Kidney (tissue), 14 donors: Measurements from ENCODE around the gene MTOR. TPM values are rescaled to one million over a fixed set of nuclear protein-coding genes. Genes with fewer than 3 reads are reported as not detected.

Experiments used
- DNase-seq, 5 donors: peaks; one replicate each; pipeline ENCODE4 v3.0.0-alpha.2; 2013 to 2020
- FAIRE-seq: peaks from 2 replicates; lab custom pipeline; 2012; peaks lifted over from hg19 to GRCh38; lab: Jason Lieb, UNC
- H3K27ac ChIP-seq, 2 donors: one replicate each; pipeline ENCODE4 v1.7.0; 2013; ENCODE audit warnings: low read depth in 2 of 2, low read length in 2 of 2, inconsistent platforms in 1 of 2
- H3K27me3 ChIP-seq: one replicate; pipeline ENCODE4 v1.7.1; 2013; ENCODE audit warnings: low read length, inconsistent platforms; ENCODE audit not compliant: control insufficient read depth, insufficient read depth
- H3K36me3 ChIP-seq, 3 donors: one replicate each; pipeline versions ENCODE4 v1.7.0 to v1.7.1; 2013; ENCODE audit warnings: low read length in 3 of 3, control low read depth in 1 of 3, inconsistent platforms in 1 of 3; ENCODE audit not compliant: insufficient read depth in 3 of 3, control insufficient read depth in 2 of 3
- H3K4me1 ChIP-seq, 3 donors: one replicate each; pipeline versions ENCODE4 v1.7.0 to v1.7.1; 2013; ENCODE audit warnings: low read length in 3 of 3, inconsistent platforms in 1 of 3, low read depth in 1 of 3; ENCODE audit not compliant: control insufficient read depth in 2 of 3, insufficient read depth in 2 of 3
- H3K4me3 ChIP-seq, 3 donors: one replicate each; pipeline versions ENCODE4 v1.7.0 to v1.8.1; 2013; ENCODE audit warnings: low read length in 3 of 3, control low read depth in 1 of 3, inconsistent platforms in 1 of 3
- H3K9ac ChIP-seq, 3 donors: one replicate each; pipeline versions ENCODE4 v1.7.0 to v1.7.1; 2013; ENCODE audit warnings: low read length in 3 of 3, control low read depth in 1 of 3, inconsistent platforms in 1 of 3
- H3K9me3 ChIP-seq, 3 donors: one replicate each; pipeline versions ENCODE4 v1.7.0 to v1.7.1; 2013; ENCODE audit warnings: low read length in 3 of 3, control low read depth in 1 of 3, inconsistent platforms in 1 of 3; ENCODE audit not compliant: control insufficient read depth in 2 of 3, insufficient read depth in 1 of 3
- CTCF ChIP-seq: IDR thresholded peaks from 3 replicates; pipeline ENCODE4 v1.5.1; 2012; ENCODE audit warnings: mild to moderate bottlenecking, moderate library complexity, borderline replicate concordance; ENCODE audit not compliant: insufficient read depth; ENCODE audit errors: extremely low read depth
- intact Hi-C: fragments of 100-400 bp; cut with DNase I; formaldehyde crosslinking; loops from one replicate; pipeline ENCODE4 v1.11.1; 2022
- polyA plus RNA-seq: library from polyadenylated mRNA; stranded (reverse); fragments of 350-450 nt; fragmentation: Illumina TruSeq; extraction: RNeasy Lipid Tissue Mini Kit (QIAGEN cat#74804); gene quantifications from one replicate; pipeline ENCODE4 v1.2.3, GENCODE V29; 2014; ENCODE audit warnings: low read depth, low replicate concordance; ENCODE audit not compliant: insufficient read depth
- total RNA-seq: library from RNA; stranded (reverse); fragmentation: NEBNext Ultra II Directional; extraction: Animal tissue kit (Norgen Biotek cat#: 25700); gene quantifications from one replicate; pipeline ENCODE4 v1.2.1, GENCODE V29; 2021
- donor health status: control.
- donor health status: control.
- donor health status: control.
- donor health status: control.
- donor health status: control.
- donor health status: DM: yes; HTN: yes; CAD: no.
- donor health status: Normal renal cell carcinoma (clear cell type).

MTOR gene
- total and polyA plus RNA-seq, 2 donors from 2014 or later = 16.0 to 36.8 TPM

- Histone ChIP-seq H3K27ac (no peak overlapping the region), H3K27me3 (no peaks in the 10 kb centered on the region), H3K4me3 (no peak overlapping the region), H3K9me3 (no peaks in the 10 kb centered on the region), H3K9ac (no peak overlapping the region), H3K4me1 (no peaks in the 10 kb centered on the region), H3K36me3 (peaks cover 0 to 6% (median 0%) of the 10 kb centered on the region in 3 donors)
- DNase-seq (no peak), FAIRE-seq (no peak)
- intact Hi-C loops = no loop called here
- no peak for TF ChIP-seq CTCF
Measured at GRCh38 chr1:11294951-11295350, 32.6 kb upstream of the MTOR start.

DNA sequence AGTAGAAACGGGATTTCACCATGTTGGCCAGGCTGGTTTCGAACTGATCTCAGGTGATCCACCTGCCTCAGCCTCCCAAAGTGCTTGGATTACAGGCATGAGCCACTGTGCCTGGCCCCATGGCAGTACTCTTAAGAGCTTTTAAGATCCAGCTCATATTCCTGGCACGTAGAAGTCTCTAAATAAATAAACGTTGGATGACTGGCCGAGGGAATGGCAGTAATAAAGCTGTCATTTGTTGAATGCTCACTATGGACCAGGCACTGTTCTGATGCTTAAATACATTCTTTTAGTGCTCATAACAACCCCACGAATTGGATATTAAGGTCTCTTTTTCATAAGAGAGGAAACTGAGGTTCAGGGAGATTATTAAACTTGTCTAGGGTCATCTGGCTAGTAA is 31.5 kb upstream of the MTOR start:
- intact Hi-C loops = no loop called here
- H3K36me3 ChIP-seq = peaks cover 0 to 6% (median 0%) of the 10 kb centered on the region in 3 donors

GRCh38 chr1:11291049-11291448 is 28.7 kb upstream of the MTOR start:
- no peak for DNase-seq
- H3K4me3 ChIP-seq = no peak overlapping the region
- H3K36me3 ChIP-seq = peaks cover 0 to 13% (median 9%) of the 10 kb centered on the region in 3 donors
- H3K27me3 ChIP-seq = no peaks in the 10 kb centered on the region
- H3K4me1 ChIP-seq = no peaks in the 10 kb centered on the region
- intact Hi-C loops = no loop called here
- no peak for FAIRE-seq
- no peak for TF ChIP-seq CTCF
- no peak overlapping the region for H3K27ac ChIP-seq
- H3K9me3 ChIP-seq = no peaks in the 10 kb centered on the region
- H3K9ac ChIP-seq = no peak overlapping the region

More for the DNA sequence above, 31.5 kb upstream of the MTOR start:
- no peak overlapping the region for H3K27ac ChIP-seq
- H3K4me1 ChIP-seq = no peaks in the 10 kb centered on the region
- H3K27me3 ChIP-seq = no peaks in the 10 kb centered on the region
- FAIRE-seq = no peak
- no peak overlapping the region for H3K4me3 ChIP-seq
- H3K9ac ChIP-seq = no peak overlapping the region
- TF ChIP-seq CTCF = no peak
- DNase-seq = no peak
- no peaks in the 10 kb centered on the region for H3K9me3 ChIP-seq

GRCh38 chr1:11289064-11289463 is 26.7 kb upstream of the MTOR start:
- Histone ChIP-seq H3K4me1 (no peaks in the 10 kb centered on the region), H3K27ac (no peak overlapping the region), H3K9ac (no peak overlapping the region), H3K4me3 (no peak overlapping the region), H3K36me3 (peaks cover 0 to 14% (median 13%) of the 10 kb centered on the region in 3 donors), H3K27me3 (no peaks in the 10 kb centered on the region), H3K9me3 (no peaks in the 10 kb centered on the region)
- no peak for TF ChIP-seq CTCF
- FAIRE-seq = no peak
- intact Hi-C loops = no loop called here
- DNase-seq = no peak
